ENCODE results near the gene PTPRC.

DNA sequence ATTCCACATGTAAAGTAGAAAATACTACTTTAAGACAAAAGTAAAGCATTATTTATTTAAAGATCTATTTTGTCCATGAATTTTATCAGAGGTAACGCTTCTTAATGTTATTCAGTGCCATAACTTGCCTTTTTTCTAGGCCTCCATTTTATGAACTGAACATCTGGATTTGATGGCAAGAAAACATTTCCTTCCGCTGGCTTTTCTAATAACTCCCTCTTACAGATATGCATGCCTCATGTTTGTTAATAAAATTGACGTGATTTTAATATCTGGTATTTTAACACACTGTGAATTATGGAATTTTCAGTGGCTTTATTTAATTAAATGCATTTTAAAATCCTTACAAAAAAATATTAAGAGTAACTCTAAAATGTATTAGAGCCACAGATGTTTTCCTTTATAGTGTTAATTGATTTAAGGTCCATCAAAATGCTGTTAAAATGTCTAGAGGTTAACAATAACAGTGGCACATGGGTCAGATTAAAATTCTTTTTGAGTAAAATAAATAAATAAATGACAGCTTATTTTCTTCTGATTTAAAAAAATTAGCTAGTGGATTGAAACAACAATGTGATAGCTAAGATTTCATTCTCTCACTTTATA, 15.1 kb downstream of the PTPRC start:
- TF ChIP-seq, protein P1, sequence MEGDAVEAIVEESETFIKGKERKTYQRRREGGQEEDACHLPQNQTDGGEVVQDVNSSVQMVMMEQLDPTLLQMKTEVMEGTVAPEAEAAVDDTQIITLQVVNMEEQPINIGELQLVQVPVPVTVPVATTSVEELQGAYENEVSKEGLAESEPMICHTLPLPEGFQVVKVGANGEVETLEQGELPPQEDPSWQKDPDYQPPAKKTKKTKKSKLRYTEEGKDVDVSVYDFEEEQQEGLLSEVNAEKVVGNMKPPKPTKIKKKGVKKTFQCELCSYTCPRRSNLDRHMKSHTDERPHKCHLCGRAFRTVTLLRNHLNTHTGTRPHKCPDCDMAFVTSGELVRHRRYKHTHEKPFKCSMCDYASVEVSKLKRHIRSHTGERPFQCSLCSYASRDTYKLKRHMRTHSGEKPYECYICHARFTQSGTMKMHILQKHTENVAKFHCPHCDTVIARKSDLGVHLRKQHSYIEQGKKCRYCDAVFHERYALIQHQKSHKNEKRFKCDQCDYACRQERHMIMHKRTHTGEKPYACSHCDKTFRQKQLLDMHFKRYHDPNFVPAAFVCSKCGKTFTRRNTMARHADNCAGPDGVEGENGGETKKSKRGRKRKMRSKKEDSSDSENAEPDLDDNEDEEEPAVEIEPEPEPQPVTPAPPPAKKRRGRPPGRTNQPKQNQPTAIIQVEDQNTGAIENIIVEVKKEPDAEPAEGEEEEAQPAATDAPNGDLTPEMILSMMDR (IDR thresholded peaks at IDR 0.05; ENCODE audit: extremely low read depth in 1 of 2, insufficient read depth in 1 of 2, low read depth in 1 of 2, low read length in 2 of 2): no peak
- TF ChIP-seq POLR2AphosphoS5 (IDR thresholded peaks at IDR 0.05; ENCODE audit: insufficient read depth, low read depth, low read length) (no peak), MYC (IDR thresholded peaks at IDR 0.05; ENCODE audit: low read depth, low read length) (no peak), EZH2 (IDR thresholded peaks at IDR 0.05; ENCODE audit: borderline replicate concordance, low read depth, low read length, severe bottlenecking) (no peak), POLR2A (IDR thresholded peaks at IDR 0.05; ENCODE audit: low read depth, low read length) (no peak), FOS (IDR thresholded peaks at IDR 0.05; ENCODE audit: borderline replicate concordance, insufficient read depth, low read length) (no peak), GATA2 (IDR thresholded peaks at IDR 0.05; ENCODE audit: insufficient read depth, insufficient read length, low read depth, low read length) (no peak)
- TF ChIP-seq, protein P2, sequence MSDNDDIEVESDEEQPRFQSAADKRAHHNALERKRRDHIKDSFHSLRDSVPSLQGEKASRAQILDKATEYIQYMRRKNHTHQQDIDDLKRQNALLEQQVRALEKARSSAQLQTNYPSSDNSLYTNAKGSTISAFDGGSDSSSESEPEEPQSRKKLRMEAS (IDR thresholded peaks at IDR 0.05; ENCODE audit: insufficient read depth, insufficient read length): no peak
